Measurements from ENCODE around the gene TSBP1.
"Not testable (repeated sequence)": the region's sequence is repeated elsewhere in the genome, so short reads cannot be mapped to it uniquely, and the experiment has no call there.

Gene TSBP1

DNA sequence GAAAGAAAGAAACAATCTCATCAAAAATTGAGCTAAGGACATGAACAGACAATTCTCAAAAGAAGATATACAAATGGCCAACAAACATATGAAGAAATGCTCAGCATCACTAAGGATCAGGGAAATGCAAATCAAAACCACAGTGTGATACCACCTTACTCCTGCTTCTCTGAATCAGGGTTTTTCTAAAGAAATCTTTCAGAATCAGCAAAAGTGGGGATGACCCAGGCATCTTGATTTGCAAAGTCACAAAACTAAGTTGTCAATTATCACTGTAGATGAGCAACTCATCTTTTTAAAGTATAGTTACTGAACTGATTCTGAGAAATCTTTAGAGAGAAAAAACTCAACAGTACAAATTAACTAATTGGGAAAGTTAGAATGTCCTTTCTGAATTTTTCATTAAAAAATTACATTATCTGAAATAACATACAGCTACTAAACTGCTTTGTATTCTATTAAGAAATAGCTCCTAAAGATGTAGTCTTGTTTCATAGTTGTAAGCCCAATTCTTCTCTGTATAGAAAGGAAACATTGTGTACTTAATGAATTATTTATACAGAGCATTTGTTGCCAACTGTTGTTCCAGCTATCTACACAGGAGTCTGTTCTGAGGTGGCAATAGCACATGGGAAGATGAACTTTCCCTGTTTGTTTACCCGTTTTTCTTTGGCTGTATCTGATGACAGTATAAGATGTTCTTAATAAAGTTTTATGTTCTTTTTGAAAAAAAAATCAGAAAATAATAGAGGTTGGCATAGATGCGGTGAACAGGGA, 97.7 kb downstream of the TSBP1 start:
- DNase-seq = not testable (repeated sequence)

DNA sequence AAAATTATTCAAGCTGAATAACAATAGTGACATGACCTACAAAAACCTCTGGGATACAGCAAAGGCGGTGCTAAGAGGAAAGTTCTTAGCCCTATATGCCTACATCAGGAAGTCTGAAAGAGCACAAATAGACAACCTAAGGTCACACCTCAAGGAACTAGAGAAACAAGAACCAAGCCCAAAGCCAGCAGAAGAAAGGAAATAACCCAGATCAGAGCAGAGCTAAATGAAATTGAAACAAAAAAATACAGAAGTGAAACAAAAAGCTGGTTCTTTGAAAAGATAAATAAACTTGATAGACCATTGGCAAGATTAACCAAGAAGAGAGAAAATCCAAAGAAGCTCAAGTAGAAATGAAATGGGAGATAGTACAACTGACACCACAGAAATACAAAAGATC, 100.3 kb downstream of the TSBP1 start:
- no peak for DNase-seq

DNA sequence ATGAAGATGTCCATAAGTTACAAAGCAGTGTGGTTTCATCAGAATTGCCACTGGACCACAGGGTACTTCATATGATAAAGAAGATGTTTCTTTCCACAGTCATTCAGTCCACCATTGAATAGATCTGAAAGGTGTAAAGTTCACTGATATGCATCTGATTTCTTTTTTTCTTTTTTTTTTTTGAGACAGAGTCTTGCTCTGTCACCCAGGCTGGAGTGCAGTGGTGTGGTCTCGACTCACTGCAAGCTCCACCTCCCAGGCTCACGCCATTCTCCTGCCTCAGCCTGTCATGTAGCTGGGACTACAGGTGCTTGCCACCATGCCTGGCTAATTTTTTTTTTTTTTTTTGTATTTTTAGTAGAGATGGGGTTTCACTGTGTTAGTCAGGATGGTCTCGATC, 103.2 kb downstream of the TSBP1 start:
- DNase-seq = not testable (repeated sequence)

DNA sequence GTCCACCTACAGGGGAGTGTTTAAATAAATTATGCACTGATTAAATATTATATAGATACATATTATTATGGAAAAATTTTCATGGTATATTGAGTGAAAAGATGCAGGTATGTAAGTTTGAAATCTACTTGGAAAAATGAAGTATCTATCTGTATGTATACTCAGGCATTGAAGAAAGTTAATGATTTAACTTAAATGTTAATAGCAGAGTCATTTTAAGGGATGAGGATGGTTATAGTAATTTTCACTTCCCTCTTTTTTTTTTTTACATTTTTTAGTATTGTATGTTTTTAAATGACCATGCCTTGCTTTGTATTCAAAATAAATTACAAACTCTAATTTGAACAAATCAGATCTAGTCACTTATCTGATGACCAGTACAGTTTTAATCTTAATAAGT, 104.7 kb downstream of the TSBP1 start:
- DNase-seq = no peak

DNA sequence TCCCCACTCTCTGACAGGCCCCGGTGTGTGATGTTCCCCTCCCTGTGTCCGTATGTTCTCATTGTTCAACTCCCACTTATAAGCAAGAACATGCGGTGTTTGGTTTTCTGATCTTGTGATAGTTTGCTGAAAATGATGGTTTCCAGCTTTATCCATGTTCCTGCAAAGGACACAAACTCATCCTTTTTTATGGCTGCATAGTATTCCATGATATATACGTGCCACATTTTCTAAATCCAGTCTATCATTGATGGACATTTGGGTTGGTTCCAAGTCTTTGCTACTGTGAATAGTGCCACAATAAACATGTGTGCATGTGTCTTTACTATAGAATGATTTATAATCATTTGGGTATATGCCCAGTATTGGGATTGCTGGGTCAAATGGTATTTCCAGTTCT, 114.4 kb downstream of the TSBP1 start:
- DNase-seq = not testable (repeated sequence)

DNA sequence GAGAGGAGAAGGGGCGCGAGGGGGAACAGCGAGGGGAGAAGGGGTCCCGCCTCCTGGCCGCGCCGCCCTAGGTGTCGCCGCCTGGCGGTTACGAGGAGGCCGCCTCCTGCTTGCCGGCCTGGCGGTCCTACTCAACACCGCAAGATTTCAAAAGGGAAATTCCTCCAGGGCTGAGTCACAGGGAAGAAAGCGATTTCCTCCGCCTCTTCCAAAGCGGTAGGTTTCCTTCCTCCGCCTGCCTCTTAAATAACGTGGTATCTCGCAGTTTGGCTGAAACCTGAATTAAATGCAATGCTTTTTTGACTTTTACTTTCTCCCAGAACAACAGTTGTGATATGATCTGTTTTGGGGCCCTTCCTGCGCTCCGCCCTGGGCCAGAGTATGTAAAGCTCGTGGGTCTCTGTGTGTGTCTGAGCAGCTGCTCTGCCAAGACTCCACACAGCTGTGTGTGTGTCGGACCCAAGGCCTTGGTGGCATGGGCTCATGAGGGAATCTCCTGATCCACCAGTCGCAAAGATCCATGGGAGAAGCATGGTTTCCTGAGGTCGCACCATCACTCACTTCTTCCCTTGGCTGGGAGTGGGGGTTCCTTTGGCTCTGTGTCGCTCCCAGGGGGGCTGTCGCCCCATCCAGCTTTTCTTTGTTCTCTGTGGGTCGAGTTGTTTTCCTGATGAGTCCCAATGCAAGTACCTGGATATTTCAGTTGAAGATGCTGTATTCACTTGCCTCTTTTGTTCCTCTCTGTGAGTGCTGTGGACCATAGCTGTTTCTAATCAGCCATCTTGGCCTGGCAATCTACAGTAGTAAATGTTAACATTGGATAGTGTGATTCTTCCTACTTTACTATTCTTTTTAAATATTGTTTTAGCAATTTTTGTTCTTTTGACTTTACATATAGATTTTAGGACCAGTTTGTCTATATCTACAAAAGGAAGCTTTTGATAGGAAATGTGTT, 116.2 kb downstream of the TSBP1 start:
- DNase-seq = peak; percentile 25 to 46 (median 37)

DNA sequence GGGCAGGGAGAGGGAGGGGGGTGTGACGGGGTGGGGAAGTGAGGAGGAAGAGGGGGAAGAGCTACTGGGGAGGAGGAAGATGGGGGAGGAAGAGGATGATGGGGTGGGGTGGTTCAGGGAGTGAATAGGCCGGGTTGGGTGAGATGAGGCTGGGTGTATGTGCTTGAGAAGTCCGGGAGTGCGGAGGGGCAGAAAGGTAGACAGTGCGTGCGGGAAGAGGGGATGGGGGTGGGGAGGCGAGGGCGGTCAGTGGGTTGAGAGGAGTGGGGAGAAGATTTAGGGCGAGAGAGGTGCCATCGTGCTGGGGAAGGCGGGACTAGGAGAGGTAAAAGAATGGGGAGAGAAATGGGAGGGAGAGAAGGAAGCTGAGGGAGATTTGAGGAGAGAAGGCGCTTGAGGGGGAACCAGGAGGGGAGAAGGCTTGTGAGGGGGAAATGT, 116.9 kb downstream of the TSBP1 start:
- no peak for DNase-seq

DNA sequence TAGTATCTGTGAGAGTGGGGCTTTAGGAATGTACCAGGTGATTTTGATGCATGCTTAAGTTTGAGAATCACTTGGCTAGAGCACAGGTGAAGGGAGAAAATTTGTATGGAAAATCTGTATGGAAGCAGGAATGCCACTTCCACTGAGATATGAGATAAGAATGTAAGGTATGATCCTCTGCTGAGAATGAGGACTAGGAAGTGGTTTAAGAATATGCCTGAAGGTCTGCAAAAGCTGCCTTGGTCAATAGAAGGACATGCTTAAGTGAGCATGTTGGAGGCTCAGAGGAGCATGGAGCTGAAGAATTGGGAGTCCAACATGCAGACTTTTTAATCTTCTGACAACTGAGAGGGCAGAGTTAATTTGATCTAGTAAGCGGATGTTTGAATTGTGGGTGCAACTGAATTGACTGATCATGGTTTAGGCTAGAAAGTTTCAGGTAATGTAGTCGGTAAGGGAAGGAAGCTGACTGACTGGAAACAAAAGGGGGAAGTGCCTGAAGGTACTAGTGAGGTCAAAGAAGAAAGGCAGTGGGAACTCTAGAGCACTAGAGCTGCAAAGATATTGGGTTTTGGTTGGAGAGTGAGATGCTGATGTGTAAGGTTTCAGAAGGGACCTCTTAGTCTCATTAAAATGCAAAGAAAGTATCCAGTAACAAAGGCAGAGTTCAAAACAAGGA, 119.2 kb downstream of the TSBP1 start:
- DNase-seq = no peak

DNA sequence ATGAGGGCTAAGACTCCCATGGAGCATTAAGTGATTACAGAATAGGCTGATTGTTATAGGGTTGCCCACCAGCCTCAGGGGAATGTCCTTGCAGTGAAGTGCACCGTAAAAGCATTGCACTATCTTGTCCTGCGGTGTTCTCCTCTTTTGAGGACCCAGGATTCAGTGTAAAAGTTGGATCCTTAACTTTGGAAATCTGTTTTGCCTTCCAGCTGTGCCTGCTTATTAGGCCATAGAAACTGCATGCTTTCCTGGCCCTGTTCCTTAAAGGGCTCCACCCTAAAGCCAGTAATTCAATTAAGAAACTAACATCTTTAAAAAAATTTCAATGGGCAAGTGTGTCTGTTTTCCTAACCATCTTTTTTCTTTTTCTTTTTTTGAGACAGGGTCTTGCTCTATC, 122.4 kb downstream of the TSBP1 start:
- no peak for DNase-seq

DNA sequence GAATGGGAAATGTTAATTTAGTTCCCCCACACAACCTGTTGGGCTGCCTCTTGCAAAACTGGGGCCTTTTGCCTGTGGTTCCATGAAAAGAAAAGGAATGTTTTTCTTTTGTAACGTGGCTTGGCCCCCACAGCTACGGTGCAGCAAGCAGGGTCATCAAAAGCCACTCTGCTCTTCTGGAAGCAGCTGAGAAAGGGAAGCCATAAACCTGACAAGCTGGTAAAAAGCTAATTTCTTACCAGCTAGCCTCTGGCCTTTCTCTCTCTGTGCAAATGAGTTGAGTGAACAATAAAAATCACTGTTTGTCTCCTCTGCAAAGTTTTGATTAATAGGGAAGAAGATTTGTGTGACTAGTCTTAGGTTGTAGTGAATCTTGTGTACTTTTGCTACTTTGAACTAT, 124.3 kb downstream of the TSBP1 start:
- DNase-seq = no peak

DNA sequence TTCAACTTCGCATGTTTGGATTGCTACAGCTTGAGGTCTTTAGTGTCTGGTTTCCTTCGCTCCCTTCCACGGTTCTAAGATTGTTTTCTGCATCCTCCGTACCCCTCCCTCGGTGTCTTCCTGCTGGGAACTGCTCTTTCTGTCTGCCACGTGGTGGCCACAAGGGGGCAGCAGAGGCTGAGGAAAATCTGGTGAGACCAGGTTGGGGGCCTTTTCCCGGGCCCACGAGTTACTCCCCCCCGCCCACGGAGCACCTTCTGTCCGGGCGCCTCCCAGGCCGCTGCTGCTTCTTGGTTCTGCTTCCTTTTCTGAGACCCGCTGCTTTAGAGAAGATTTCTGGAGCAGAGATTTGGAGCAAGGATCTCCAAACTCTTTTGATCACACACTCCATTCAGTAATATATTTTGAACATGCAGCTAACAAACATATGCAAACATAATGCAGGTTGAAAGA, 126.7 kb downstream of the TSBP1 start:
- DNase-seq = peak; percentile 38 to 60 (median 49)

DNA sequence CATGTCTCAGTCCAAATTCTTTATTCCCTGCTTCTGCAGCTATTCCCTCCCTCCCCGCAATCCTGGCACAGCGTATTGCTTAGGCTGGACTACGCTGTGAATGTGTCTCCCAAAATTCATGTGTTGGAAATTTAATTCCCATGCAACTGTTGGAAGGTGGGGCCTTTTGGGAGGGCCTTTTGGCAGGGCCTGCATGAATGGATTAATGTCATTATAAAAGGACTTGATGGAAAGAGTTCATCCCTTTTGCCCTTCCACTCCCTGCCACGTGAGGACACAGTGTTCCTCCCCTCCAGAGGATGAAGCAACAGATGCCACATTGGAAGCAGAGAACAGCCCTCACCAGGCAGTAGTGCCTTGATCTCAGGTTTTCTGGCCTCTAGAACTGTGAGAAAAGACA, 127.4 kb downstream of the TSBP1 start:
- DNase-seq = no peak

All from T-helper 2 cell (primary cell).